ENCODE data around the gene NPAS2.

GRCh38 chr2:100953406-100954043 is 133.6 kb downstream of the NPAS2 start:
- TF ChIP-seq, protein P1, sequence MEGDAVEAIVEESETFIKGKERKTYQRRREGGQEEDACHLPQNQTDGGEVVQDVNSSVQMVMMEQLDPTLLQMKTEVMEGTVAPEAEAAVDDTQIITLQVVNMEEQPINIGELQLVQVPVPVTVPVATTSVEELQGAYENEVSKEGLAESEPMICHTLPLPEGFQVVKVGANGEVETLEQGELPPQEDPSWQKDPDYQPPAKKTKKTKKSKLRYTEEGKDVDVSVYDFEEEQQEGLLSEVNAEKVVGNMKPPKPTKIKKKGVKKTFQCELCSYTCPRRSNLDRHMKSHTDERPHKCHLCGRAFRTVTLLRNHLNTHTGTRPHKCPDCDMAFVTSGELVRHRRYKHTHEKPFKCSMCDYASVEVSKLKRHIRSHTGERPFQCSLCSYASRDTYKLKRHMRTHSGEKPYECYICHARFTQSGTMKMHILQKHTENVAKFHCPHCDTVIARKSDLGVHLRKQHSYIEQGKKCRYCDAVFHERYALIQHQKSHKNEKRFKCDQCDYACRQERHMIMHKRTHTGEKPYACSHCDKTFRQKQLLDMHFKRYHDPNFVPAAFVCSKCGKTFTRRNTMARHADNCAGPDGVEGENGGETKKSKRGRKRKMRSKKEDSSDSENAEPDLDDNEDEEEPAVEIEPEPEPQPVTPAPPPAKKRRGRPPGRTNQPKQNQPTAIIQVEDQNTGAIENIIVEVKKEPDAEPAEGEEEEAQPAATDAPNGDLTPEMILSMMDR (IDR thresholded peaks at IDR 0.05) = no peak
- no peak for TF ChIP-seq POLR2AphosphoS5 (IDR thresholded peaks at IDR 0.05)
